Keratinocyte (primary cell): ENCODE results near the gene GSS. TPM values are rescaled to one million over a fixed set of nuclear protein-coding genes. Genes with fewer than 3 reads are reported as not detected.

Experiments
- DNase-seq: peaks from one replicate; pipeline ENCODE4 v3.0.0-alpha.2; 2011; ENCODE audit warnings: low read depth, missing footprints, low spot score
- FAIRE-seq: peaks from 2 replicates; lab custom pipeline; 2011; peaks lifted over from hg19 to GRCh38; lab: Jason Lieb, UNC
- H2AFZ ChIP-seq: 2 replicates; pipeline ENCODE4 v1.6.0; 2012; ENCODE audit warnings: low read length, control low read depth, inconsistent platforms; ENCODE audit not compliant: control insufficient read depth
- H3K27ac ChIP-seq: 2 replicates; pipeline ENCODE4 v1.5.1; 2011; ENCODE audit warnings: low read length; ENCODE audit not compliant: control insufficient read depth, insufficient read depth
- H3K27me3 ChIP-seq: 3 replicates; pipeline ENCODE4 v1.6.0; 2011; ENCODE audit warnings: low read length; ENCODE audit not compliant: control insufficient read depth, insufficient read depth; ENCODE audit errors: extremely low read depth
- H3K36me3 ChIP-seq, 2 experiments: 2 replicates in 1 of 2; 3 replicates in 1 of 2; pipeline ENCODE4 v1.5.1; 2011; ENCODE audit warnings: low read length in 2 of 2, mild to moderate bottlenecking in 1 of 2; ENCODE audit not compliant: control insufficient read depth in 2 of 2, insufficient read depth in 2 of 2; ENCODE audit errors: extremely low read depth in 1 of 2
- H3K4me1 ChIP-seq: 3 replicates; pipeline ENCODE4 v1.5.1; 2011; ENCODE audit warnings: low read length; ENCODE audit not compliant: control insufficient read depth, insufficient read depth; ENCODE audit errors: extremely low read depth
- H3K4me2 ChIP-seq: 3 replicates; pipeline ENCODE4 v1.6.0; 2011; ENCODE audit warnings: low read depth, low read length; ENCODE audit not compliant: control insufficient read depth, insufficient read depth; ENCODE audit errors: extremely low read depth
- H3K4me3 ChIP-seq, 3 experiments: fragments of 200-600 bp in 1 of 3; sonication (generic) in 1 of 3; 2 replicates in 2 of 3; 3 replicates in 1 of 3; pipeline ENCODE4 v1.5.1; 2011 to 2016; ENCODE audit warnings: low read length in 3 of 3, mild to moderate bottlenecking in 3 of 3, control low read depth in 2 of 3, inconsistent platforms in 1 of 3, low read depth in 1 of 3, mixed read lengths in 1 of 3, mixed run types in 1 of 3, moderate library complexity in 1 of 3; ENCODE audit not compliant: control insufficient read depth in 2 of 3, insufficient read depth in 2 of 3; ENCODE audit errors: extremely low read depth in 1 of 3
- H3K79me2 ChIP-seq: 2 replicates; pipeline ENCODE4 v1.6.0; 2012; ENCODE audit warnings: low read length; ENCODE audit not compliant: control insufficient read depth, insufficient read depth
- H3K9ac ChIP-seq: 3 replicates; pipeline ENCODE4 v1.6.0; 2011; ENCODE audit warnings: low read length; ENCODE audit not compliant: control insufficient read depth, insufficient read depth; ENCODE audit errors: extremely low read depth
- H3K9me1 ChIP-seq: 3 replicates; pipeline ENCODE4 v1.6.0; 2011; ENCODE audit warnings: low read length; ENCODE audit not compliant: control insufficient read depth, insufficient read depth; ENCODE audit errors: extremely low read depth
- H3K9me3 ChIP-seq: 2 replicates; pipeline ENCODE4 v1.5.1; 2012; ENCODE audit warnings: low read depth, low read length; ENCODE audit not compliant: control insufficient read depth
- H4K20me1 ChIP-seq: 3 replicates; pipeline ENCODE4 v1.6.0; 2011; ENCODE audit warnings: low read length; ENCODE audit not compliant: control insufficient read depth, insufficient read depth; ENCODE audit errors: extremely low read depth
- EZH2 ChIP-seq: IDR thresholded peaks from one replicate; pipeline ENCODE4 v1.6.1; 2012; ENCODE audit warnings: inconsistent platforms, mild to moderate bottlenecking, low read length, moderate library complexity
- dilution Hi-C: fragments of 300-500 bp; cut with MboI; formaldehyde crosslinking; loops from one replicate; pipeline ENCODE4 v1.7.0; 2020; ENCODE audit warnings: low sequenced_read_pairs; ENCODE audit not compliant: extremely low pct_ligation_motif_present
- polyA plus RNA-seq, 5 experiments: library from polyadenylated mRNA; depleted of rRNA in 3 of 5; stranded (reverse) in 3 of 5; stranded (forward) in 1 of 5; unstranded in 1 of 5; fragments of >200 nt; gene quantifications; 1 replicate in 1 of 5; 2 replicates in 3 of 5; 3 replicates in 1 of 5; pipeline versions ENCODE4 v1.2.1 to v1.2.3, GENCODE V29; 2011 to 2012; ENCODE audit warnings: missing spikeins in 2 of 5, low read depth in 1 of 5, low replicate concordance in 1 of 5
- TF ChIP-seq, protein P1 (sequence below), 3 experiments: IDR thresholded peaks in 1 of 3; conservative IDR thresholded peaks in 1 of 3; optimal IDR thresholded peaks in 1 of 3; 2 replicates in 2 of 3; 3 replicates in 1 of 3; pipeline versions ENCODE3 to v1.5.1; 2011; ENCODE audit warnings: low read length in 3 of 3, mild to moderate bottlenecking in 3 of 3, moderate library complexity in 2 of 3, control low read depth in 1 of 3, inconsistent platforms in 1 of 3; ENCODE audit not compliant: insufficient read depth in 2 of 3; ENCODE audit errors: extremely low read depth in 1 of 3

GSS gene
- polyA plus RNA-seq, 1 donor (not counting 4 experiments of a cell fraction or from before 2014, with no cell fraction given), result 101 TPM

DNA sequence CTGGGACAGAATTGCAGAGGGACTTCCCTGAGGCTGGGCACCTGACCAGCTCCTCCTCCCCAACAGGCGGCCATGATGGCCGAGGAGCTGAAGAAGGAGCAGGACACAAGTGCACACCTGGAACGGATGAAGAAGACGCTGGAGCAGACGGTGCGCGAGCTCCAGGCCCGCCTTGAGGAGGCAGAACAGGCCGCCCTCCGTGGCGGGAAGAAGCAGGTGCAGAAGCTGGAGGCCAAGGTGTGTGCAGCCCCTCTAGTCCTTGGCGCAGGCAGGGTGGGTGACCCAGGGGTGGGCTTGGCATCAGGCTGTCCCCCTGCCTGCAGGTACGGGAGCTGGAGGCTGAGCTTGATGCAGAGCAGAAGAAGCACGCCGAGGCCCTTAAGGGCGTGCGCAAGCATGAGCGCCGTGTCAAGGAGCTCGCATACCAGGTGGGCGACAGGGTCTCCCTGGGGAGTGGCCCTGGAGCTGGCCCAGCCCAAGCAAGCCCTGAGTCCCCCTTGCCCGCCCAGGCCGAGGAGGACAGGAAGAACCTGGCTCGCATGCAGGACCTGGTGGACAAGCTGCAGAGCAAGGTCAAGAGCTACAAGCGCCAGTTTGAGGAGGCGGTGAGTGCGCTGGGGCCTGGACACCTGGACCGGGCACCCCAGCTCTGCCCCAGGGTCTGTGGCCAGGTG lies 45.5 kb upstream of the GSS start:
- Histone ChIP-seq H3K36me3 (peaks cover 36 to 45% of the 10 kb centered on the region in 2 experiments), H3K79me2 (no peaks in the 10 kb centered on the region), H3K9me1 (no peaks in the 10 kb centered on the region), H3K4me1 (no peaks in the 10 kb centered on the region), H3K9me3 (no peaks in the 10 kb centered on the region), H3K27ac (no peak overlapping the region), H3K4me3 (no peak overlapping the region), H2AFZ (no peak overlapping the region), H3K4me2 (no peak overlapping the region), H3K9ac (no peak overlapping the region), H4K20me1 (peaks cover 3% of the 10 kb centered on the region), H3K27me3 (no peaks in the 10 kb centered on the region)
- TF ChIP-seq, protein P1, sequence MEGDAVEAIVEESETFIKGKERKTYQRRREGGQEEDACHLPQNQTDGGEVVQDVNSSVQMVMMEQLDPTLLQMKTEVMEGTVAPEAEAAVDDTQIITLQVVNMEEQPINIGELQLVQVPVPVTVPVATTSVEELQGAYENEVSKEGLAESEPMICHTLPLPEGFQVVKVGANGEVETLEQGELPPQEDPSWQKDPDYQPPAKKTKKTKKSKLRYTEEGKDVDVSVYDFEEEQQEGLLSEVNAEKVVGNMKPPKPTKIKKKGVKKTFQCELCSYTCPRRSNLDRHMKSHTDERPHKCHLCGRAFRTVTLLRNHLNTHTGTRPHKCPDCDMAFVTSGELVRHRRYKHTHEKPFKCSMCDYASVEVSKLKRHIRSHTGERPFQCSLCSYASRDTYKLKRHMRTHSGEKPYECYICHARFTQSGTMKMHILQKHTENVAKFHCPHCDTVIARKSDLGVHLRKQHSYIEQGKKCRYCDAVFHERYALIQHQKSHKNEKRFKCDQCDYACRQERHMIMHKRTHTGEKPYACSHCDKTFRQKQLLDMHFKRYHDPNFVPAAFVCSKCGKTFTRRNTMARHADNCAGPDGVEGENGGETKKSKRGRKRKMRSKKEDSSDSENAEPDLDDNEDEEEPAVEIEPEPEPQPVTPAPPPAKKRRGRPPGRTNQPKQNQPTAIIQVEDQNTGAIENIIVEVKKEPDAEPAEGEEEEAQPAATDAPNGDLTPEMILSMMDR (optimal IDR thresholded peaks at IDR 0.05 in 1 of 3, IDR thresholded peaks at IDR 0.05 in 1 of 3, conservative IDR thresholded peaks at IDR 0.05 in 1 of 3; ENCODE audit: extremely low read depth in 1 of 3, insufficient read depth in 2 of 3, low read length in 3 of 3), result no peak
- TF ChIP-seq EZH2, result no peak
- no peak for DNase-seq
- FAIRE-seq, result no peak
- dilution Hi-C loops, result no loop called here

- no peaks in the 10 kb centered on the region for H3K9me3 ChIP-seq
- H3K9me1 ChIP-seq, result no peaks in the 10 kb centered on the region
- H3K79me2 ChIP-seq, result no peaks in the 10 kb centered on the region
- no peak for FAIRE-seq
- H3K4me2 ChIP-seq, result no peak overlapping the region
- H3K4me1 ChIP-seq, result no peaks in the 10 kb centered on the region
- H4K20me1 ChIP-seq, result peaks cover 3% of the 10 kb centered on the region
- H3K9ac ChIP-seq, result no peak overlapping the region
- H3K4me3 ChIP-seq, result no peak overlapping the region
- no peak for DNase-seq
- H2AFZ ChIP-seq, result no peak overlapping the region
- TF ChIP-seq, protein P1 (optimal IDR thresholded peaks at IDR 0.05 in 1 of 3, IDR thresholded peaks at IDR 0.05 in 1 of 3, conservative IDR thresholded peaks at IDR 0.05 in 1 of 3; ENCODE audit: extremely low read depth in 1 of 3, insufficient read depth in 2 of 3, low read length in 3 of 3), result no peak
- TF ChIP-seq EZH2, result no peak
- no peaks in the 10 kb centered on the region for H3K27me3 ChIP-seq
- peaks cover 36 to 47% of the 10 kb centered on the region in 2 experiments for H3K36me3 ChIP-seq
- dilution Hi-C loops, result no loop called here
- no peak overlapping the region for H3K27ac ChIP-seq
Measured at GRCh38 chr20:35000311-35000921, 44.8 kb upstream of the GSS start.
